Suprapubic skin (tissue), 4 donors: Measurements from ENCODE around the gene VIT. TPM values are rescaled to one million over a fixed set of nuclear protein-coding genes. Genes with fewer than 3 reads are reported as not detected.

ENCODE experiments used
- DNase-seq, 2 donors: peaks; one replicate each; pipeline ENCODE4 v3.0.0-alpha.2; 2019; ENCODE audit warnings: low spot score in 2 of 2
- H3K27ac ChIP-seq: fragments of 200-600 bp; sonication (generic); one replicate; pipeline ENCODE4 v1.5.1; 2019
- H3K27me3 ChIP-seq: fragments of 200-600 bp; sonication (generic); one replicate; pipeline ENCODE4 v1.5.1; 2019
- H3K36me3 ChIP-seq: fragments of 200-600 bp; sonication (generic); one replicate; pipeline ENCODE4 v1.5.1; 2019
- H3K4me1 ChIP-seq: fragments of 200-600 bp; sonication (generic); one replicate; pipeline ENCODE4 v1.5.1; 2019
- H3K4me3 ChIP-seq: fragments of 200-600 bp; sonication (generic); one replicate; pipeline ENCODE4 v1.5.1; 2019; ENCODE audit warnings: mild to moderate bottlenecking
- H3K9me3 ChIP-seq: fragments of 200-600 bp; sonication (generic); one replicate; pipeline ENCODE4 v1.5.1; 2019
- EP300 ChIP-seq: sonication (generic); formaldehyde crosslinking; IDR thresholded peaks from one replicate; pipeline ENCODE4 v1.6.1; 2017; ENCODE audit warnings: antibody characterized with exemption
- POLR2A ChIP-seq, 2 donors: fragments of 450-650 bp; IDR thresholded peaks; one replicate each; pipeline ENCODE4 v1.6.1; 2017; ENCODE audit warnings: antibody characterized with exemption in 2 of 2, mild to moderate bottlenecking in 2 of 2, moderate library complexity in 2 of 2
- POLR2AphosphoS5 ChIP-seq, 3 donors: sonication (generic); formaldehyde crosslinking; IDR thresholded peaks; one replicate each; pipeline ENCODE4 v1.6.1; 2017; ENCODE audit warnings: antibody characterized with exemption in 3 of 3
- WGBS: methylation state at CpG from one replicate; pipeline ENCODE4 v1.1.5; 2018; 5-methylcytosine and 5-hydroxymethylcytosine counted together
- total RNA-seq, 4 donors: library from RNA; depleted of rRNA; stranded (reverse); fragments of >200 nt; gene quantifications; one replicate each; pipeline ENCODE4 v1.1.0, GENCODE V29; 2016
- TF ChIP-seq, protein P1 (sequence below), 2 donors: fragments of 200-600 bp in 1 of 2; fragments of 450-650 bp in 1 of 2; sonication (generic) in 1 of 2; IDR thresholded peaks; one replicate each; pipeline ENCODE4 v1.5.1; 2016 to 2019; ENCODE audit warnings: antibody characterized with exemption in 2 of 2, mild to moderate bottlenecking in 1 of 2, moderate library complexity in 1 of 2

Gene VIT
- total RNA-seq, 4 donors from 2014 or later, result 5.6 to 9.8 (median 9.1) TPM

GRCh38 chr2:36670881-36671595, 25.5 kb upstream of the VIT start:
- TF ChIP-seq POLR2A (IDR thresholded peaks at IDR 0.05), result no peak
- no peak for TF ChIP-seq EP300
- TF ChIP-seq, protein P1, sequence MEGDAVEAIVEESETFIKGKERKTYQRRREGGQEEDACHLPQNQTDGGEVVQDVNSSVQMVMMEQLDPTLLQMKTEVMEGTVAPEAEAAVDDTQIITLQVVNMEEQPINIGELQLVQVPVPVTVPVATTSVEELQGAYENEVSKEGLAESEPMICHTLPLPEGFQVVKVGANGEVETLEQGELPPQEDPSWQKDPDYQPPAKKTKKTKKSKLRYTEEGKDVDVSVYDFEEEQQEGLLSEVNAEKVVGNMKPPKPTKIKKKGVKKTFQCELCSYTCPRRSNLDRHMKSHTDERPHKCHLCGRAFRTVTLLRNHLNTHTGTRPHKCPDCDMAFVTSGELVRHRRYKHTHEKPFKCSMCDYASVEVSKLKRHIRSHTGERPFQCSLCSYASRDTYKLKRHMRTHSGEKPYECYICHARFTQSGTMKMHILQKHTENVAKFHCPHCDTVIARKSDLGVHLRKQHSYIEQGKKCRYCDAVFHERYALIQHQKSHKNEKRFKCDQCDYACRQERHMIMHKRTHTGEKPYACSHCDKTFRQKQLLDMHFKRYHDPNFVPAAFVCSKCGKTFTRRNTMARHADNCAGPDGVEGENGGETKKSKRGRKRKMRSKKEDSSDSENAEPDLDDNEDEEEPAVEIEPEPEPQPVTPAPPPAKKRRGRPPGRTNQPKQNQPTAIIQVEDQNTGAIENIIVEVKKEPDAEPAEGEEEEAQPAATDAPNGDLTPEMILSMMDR (IDR thresholded peaks at IDR 0.05), result no peak
- TF ChIP-seq POLR2AphosphoS5 (IDR thresholded peaks at IDR 0.05), result no peak
- no peaks in the 10 kb centered on the region for H3K9me3 ChIP-seq
- no peaks in the 10 kb centered on the region for H3K36me3 ChIP-seq
- DNase-seq, result no peak
- H3K27me3 ChIP-seq, result no peaks in the 10 kb centered on the region
- H3K27ac ChIP-seq, result no peak overlapping the region
- H3K4me3 ChIP-seq, result no peak overlapping the region
- WGBS, result 80% methylated on average over 6 of the region's 6 CpGs
- no peaks in the 10 kb centered on the region for H3K4me1 ChIP-seq

GRCh38 chr2:36671731-36672130, 24.8 kb upstream of the VIT start:
- no peak overlapping the region for H3K4me3 ChIP-seq
- no peaks in the 10 kb centered on the region for H3K9me3 ChIP-seq
- no peak overlapping the region for H3K27ac ChIP-seq
- TF ChIP-seq POLR2A (IDR thresholded peaks at IDR 0.05), result no peak
- TF ChIP-seq, protein P1 (IDR thresholded peaks at IDR 0.05), result no peak
- no peak for TF ChIP-seq POLR2AphosphoS5 (IDR thresholded peaks at IDR 0.05)
- TF ChIP-seq EP300, result no peak
- no peaks in the 10 kb centered on the region for H3K4me1 ChIP-seq
- WGBS, result 80% methylated on average over 2 of the region's 2 CpGs
- DNase-seq, result no peak
- no peaks in the 10 kb centered on the region for H3K36me3 ChIP-seq
- H3K27me3 ChIP-seq, result no peaks in the 10 kb centered on the region

GRCh38 chr2:36672199-36672598, 24.3 kb upstream of the VIT start:
- H3K27ac ChIP-seq, result no peak overlapping the region
- no peak for DNase-seq
- no peaks in the 10 kb centered on the region for H3K27me3 ChIP-seq
- TF ChIP-seq POLR2AphosphoS5 (IDR thresholded peaks at IDR 0.05) (no peak), EP300 (no peak)
- TF ChIP-seq, protein P1 (IDR thresholded peaks at IDR 0.05), result peak in 1 of 2 donors; percentile 25
- WGBS, result 69% methylated on average over 1 of the region's 1 CpG
- H3K36me3 ChIP-seq, result no peaks in the 10 kb centered on the region
- H3K4me3 ChIP-seq, result no peak overlapping the region
- H3K9me3 ChIP-seq, result no peaks in the 10 kb centered on the region
- H3K4me1 ChIP-seq, result no peaks in the 10 kb centered on the region

DNA sequence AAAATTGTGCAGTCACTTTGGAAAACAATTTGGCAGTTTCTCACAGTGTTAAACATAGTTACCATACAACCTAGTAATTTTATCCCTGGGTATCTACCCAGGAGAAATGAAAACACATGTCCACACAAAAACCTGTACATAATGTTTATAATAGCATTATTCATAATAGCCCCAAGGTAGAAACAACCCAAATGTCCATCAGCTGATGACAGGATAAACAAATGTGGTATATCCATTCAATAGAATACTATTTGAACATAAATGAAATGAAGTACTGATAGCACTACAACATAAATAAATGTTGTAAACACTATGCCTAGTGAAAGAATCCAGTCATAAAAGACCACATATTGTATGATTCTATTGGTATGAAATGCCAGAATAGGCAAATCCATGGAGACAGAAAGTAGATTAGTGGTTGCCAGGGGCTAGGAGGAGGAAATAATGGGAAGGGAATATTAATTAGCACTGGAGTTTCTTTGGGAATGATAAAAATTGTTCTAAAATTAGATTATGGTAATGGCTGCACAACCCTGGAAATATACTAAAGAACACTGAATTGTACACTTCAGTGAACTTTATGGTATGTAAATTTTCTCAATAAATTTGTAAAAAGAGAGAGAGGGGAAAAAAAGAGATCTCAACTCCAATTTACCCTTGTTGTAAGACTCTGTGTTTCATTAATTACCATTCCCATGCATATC, 20.8 kb upstream of the VIT start:
- Histone ChIP-seq H3K9me3 (no peaks in the 10 kb centered on the region), H3K36me3 (no peaks in the 10 kb centered on the region), H3K27me3 (no peaks in the 10 kb centered on the region), H3K27ac (no peak overlapping the region), H3K4me1 (no peaks in the 10 kb centered on the region), H3K4me3 (no peak overlapping the region)
- TF ChIP-seq, protein P1 (IDR thresholded peaks at IDR 0.05), result no peak
- TF ChIP-seq POLR2AphosphoS5 (IDR thresholded peaks at IDR 0.05), result no peak
- no peak for TF ChIP-seq EP300
- TF ChIP-seq POLR2A (IDR thresholded peaks at IDR 0.05), result no peak
- DNase-seq, result no peak

DNA sequence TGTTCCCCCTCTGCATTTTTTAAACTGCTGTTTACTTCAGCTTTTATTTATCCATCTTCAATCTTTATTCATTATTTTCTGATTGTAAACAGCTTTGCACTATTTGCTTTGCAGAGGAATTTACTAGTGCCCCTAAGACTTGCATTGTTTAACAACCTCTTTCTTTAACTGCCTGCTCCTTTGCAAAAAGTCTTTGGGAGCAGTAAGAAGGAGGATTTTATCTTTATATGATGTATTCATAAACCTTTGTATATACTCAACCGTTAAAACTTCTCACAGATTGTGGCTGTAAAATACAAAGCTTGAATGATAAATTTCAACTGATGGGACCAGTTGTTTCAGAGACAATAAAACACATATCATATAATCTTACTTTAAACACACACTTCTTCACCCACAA, 20.1 kb upstream of the VIT start:
- Histone ChIP-seq H3K27me3 (no peaks in the 10 kb centered on the region), H3K4me1 (no peaks in the 10 kb centered on the region), H3K9me3 (no peaks in the 10 kb centered on the region), H3K4me3 (no peak overlapping the region), H3K27ac (no peak overlapping the region), H3K36me3 (no peaks in the 10 kb centered on the region)
- no peak for DNase-seq
- TF ChIP-seq POLR2AphosphoS5 (IDR thresholded peaks at IDR 0.05) (no peak), EP300 (no peak), POLR2A (IDR thresholded peaks at IDR 0.05) (no peak)
- TF ChIP-seq, protein P1 (IDR thresholded peaks at IDR 0.05), result no peak
- WGBS, result 62% methylated on average over 1 of the region's 1 CpG
